Ascending aorta (tissue), 2 donors: ENCODE results near the gene TRIM37. TPM values are rescaled to one million over a fixed set of nuclear protein-coding genes. Genes with fewer than 3 reads are reported as not detected.
"Not testable (repeated sequence)": the region's sequence is repeated elsewhere in the genome, so short reads cannot be mapped to it uniquely, and the experiment has no call there.

Experiments
- DNase-seq, 2 donors: peaks; one replicate each; pipeline ENCODE4 v3.0.0-alpha.2; 2019; ENCODE audit warnings: low spot score in 2 of 2
- H3K27ac ChIP-seq, 2 donors: fragments of 200-600 bp; sonication (generic); one replicate each; pipeline ENCODE4 v1.5.1; 2016 to 2017; ENCODE audit warnings: mild to moderate bottlenecking in 1 of 2
- H3K27me3 ChIP-seq: fragments of 200-600 bp; sonication (generic); one replicate; pipeline ENCODE4 v1.5.1; 2017
- H3K36me3 ChIP-seq, 2 donors: fragments of 200-600 bp; sonication (generic); one replicate each; pipeline ENCODE4 v1.5.1; 2016
- H3K4me1 ChIP-seq, 2 donors: fragments of 200-600 bp; sonication (generic); one replicate each; pipeline ENCODE4 v1.5.1; 2016 to 2017; ENCODE audit warnings: mild to moderate bottlenecking in 1 of 2
- H3K4me3 ChIP-seq, 2 donors: fragments of 200-600 bp; sonication (generic); one replicate each; pipeline ENCODE4 v1.5.1; 2016 to 2017; ENCODE audit warnings: mild to moderate bottlenecking in 1 of 2
- H3K9me3 ChIP-seq, 2 donors: fragments of 200-600 bp; sonication (generic); one replicate each; pipeline ENCODE4 v1.5.1; 2016
- intact Hi-C: fragments of 100-400 bp; cut with DNase I; formaldehyde crosslinking; loops from one replicate; pipeline ENCODE4 v1.15.1; 2023
- total RNA-seq: library from RNA; depleted of rRNA; stranded (reverse); fragments of >200 nt; gene quantifications from one replicate; pipeline ENCODE4 v1.1.0, GENCODE V29; 2016
- TF ChIP-seq, protein P1 (sequence below), 3 experiments: fragments of 200-600 bp in 2 of 3; fragments of 450-650 bp in 1 of 3; sonication (generic) in 2 of 3; IDR thresholded peaks; one replicate each; pipeline ENCODE4 v1.5.1; 2016 to 2019; ENCODE audit warnings: antibody characterized with exemption in 3 of 3, mild to moderate bottlenecking in 1 of 3, moderate library complexity in 1 of 3

TRIM37 gene
- total RNA-seq, 1 donor from 2014 or later: 15.0 TPM

- Histone ChIP-seq H3K4me1 (peaks cover 0 to 14% of the 10 kb centered on the region in 2 donors), H3K27ac (no peak overlapping the region), H3K4me3 (no peak overlapping the region), H3K27me3 (no peaks in the 10 kb centered on the region), H3K9me3 (no peaks in the 10 kb centered on the region), H3K36me3 (peaks cover 0 to 3% of the 10 kb centered on the region in 2 donors)
- intact Hi-C loops: no loop called here
- TF ChIP-seq, protein P1, sequence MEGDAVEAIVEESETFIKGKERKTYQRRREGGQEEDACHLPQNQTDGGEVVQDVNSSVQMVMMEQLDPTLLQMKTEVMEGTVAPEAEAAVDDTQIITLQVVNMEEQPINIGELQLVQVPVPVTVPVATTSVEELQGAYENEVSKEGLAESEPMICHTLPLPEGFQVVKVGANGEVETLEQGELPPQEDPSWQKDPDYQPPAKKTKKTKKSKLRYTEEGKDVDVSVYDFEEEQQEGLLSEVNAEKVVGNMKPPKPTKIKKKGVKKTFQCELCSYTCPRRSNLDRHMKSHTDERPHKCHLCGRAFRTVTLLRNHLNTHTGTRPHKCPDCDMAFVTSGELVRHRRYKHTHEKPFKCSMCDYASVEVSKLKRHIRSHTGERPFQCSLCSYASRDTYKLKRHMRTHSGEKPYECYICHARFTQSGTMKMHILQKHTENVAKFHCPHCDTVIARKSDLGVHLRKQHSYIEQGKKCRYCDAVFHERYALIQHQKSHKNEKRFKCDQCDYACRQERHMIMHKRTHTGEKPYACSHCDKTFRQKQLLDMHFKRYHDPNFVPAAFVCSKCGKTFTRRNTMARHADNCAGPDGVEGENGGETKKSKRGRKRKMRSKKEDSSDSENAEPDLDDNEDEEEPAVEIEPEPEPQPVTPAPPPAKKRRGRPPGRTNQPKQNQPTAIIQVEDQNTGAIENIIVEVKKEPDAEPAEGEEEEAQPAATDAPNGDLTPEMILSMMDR (IDR thresholded peaks at IDR 0.05): no peak
- DNase-seq: no peak
Observed at GRCh38 chr17:59094861-59095530, 11.7 kb downstream of the TRIM37 start.

DNA sequence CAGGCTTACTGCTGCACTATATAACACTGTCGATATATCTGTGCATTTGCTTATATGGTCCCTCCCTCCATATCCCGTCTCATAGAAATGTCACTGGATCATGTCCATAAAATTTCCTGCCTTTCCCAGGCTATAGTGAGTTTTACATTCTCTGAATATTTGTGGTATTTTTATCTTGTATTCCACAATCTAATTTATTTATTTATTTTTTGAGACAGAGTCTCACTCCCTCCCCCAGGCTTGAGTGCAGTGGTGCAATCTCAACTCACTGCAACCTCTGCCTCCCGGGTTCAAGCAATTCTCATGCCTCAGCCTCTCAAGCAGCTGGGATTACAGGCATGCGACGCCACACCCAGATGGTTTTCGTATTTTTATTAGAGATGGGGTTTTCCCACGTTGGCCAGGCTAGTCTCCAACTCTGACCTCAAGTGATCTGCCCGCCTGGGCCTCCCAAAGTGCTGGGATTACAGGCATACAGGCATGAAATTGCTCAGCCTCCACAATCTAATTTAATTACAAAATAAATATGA lies 12.9 kb downstream of the TRIM37 start:
- DNase-seq: peak in 1 of 2 donors; percentile 67
- Histone ChIP-seq H3K4me3 (peak overlapping the region; percentile 15 to 39), H3K36me3 (peaks cover 11% of the 10 kb centered on the region in 2 donors), H3K27ac (peak overlapping the region; percentile 56 to 57), H3K27me3 (no peaks in the 10 kb centered on the region), H3K9me3 (no peaks in the 10 kb centered on the region), H3K4me1 (peaks cover 0 to 14% of the 10 kb centered on the region in 2 donors)
- TF ChIP-seq, protein P1 (IDR thresholded peaks at IDR 0.05): no peak
- intact Hi-C loops: no loop called here

GRCh38 chr17:59093145-59093701 lies 13.5 kb downstream of the TRIM37 start:
- Histone ChIP-seq H3K36me3 (peaks cover 15 to 16% of the 10 kb centered on the region in 2 donors), H3K9me3 (no peaks in the 10 kb centered on the region), H3K27me3 (no peaks in the 10 kb centered on the region), H3K4me1 (peaks cover 0 to 14% of the 10 kb centered on the region in 2 donors), H3K4me3 (peak overlapping the region; percentile 15 to 39), H3K27ac (peak overlapping the region; percentile 56 to 57)
- no peak for DNase-seq
- TF ChIP-seq, protein P1 (IDR thresholded peaks at IDR 0.05): no peak
- intact Hi-C loops: no loop called here

DNA sequence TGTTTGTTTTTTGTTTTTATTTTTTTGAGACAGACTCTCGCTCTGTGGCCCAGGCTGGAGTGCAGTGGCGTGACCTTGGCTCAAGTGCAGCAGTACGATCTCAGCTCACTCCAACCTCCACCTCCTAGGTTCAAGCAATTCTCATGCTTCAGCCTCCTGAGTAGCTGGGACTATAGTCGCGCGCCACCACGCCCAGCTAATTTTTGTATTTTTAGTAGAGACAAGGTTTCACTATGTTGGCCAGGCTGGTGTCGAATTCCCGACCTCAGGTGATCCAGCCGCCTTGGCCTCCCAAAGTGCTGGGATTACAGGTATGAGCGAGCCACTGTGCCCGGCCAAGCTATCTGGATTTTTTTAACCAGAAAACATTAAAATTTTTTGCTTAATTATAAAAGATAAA lies 16.1 kb downstream of the TRIM37 start:
- H3K9me3 ChIP-seq, intact Hi-C loops, H3K27me3 ChIP-seq, DNase-seq, H3K27ac ChIP-seq, H3K4me3 ChIP-seq: not testable (repeated sequence)
- H3K4me1 ChIP-seq: peaks cover 0 to 14% of the 10 kb centered on the region in 2 donors
- H3K36me3 ChIP-seq: peaks cover 15 to 22% of the 10 kb centered on the region in 2 donors

DNA sequence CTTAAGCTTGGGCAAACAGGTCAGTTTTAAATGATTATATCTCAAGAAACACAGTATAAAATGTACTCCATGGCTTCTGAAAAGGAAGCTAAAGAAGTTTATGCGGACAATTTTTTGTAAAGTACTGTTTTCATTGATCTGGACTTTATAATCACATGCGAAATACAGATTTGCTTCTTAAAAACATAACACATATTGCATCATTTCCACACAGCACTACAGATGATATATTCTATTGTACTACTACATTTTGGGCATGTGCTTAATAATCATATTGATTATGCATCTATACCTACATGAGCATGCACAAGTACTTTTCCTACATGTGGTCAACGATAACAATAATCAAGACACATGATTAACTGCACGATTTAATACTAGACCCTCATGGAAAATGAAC lies 22.5 kb downstream of the TRIM37 start:
- intact Hi-C loops: no loop called here
- H3K36me3 ChIP-seq: peaks cover 13 to 32% of the 10 kb centered on the region in 2 donors
- no peaks in the 10 kb centered on the region for H3K9me3 ChIP-seq
- H3K4me1 ChIP-seq: no peaks in the 10 kb centered on the region
- H3K4me3 ChIP-seq: no peak overlapping the region
- TF ChIP-seq, protein P1 (IDR thresholded peaks at IDR 0.05): no peak
- no peaks in the 10 kb centered on the region for H3K27me3 ChIP-seq
- H3K27ac ChIP-seq: no peak overlapping the region
- no peak for DNase-seq

DNA sequence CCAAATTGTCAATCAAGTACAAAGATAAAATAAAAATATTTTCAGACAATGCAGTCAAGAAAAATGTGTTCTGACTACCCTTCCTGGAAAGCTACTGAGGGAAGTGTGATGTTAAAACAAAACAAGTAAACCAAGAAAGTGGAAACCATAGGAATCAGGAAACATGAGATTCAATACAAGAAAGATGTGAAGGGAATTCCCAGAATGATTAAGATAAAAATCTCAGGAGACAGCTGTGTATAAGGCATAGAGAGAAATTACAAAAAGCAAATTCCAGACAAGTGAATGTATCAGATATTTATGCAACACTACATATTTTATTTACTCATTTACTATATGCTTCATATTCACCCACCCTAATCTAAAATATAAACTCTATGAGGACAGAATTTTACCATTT lies 32.2 kb downstream of the TRIM37 start:
- Histone ChIP-seq H3K27me3 (no peaks in the 10 kb centered on the region), H3K4me1 (no peaks in the 10 kb centered on the region), H3K27ac (no peak overlapping the region), H3K9me3 (no peaks in the 10 kb centered on the region), H3K4me3 (no peak overlapping the region), H3K36me3 (peaks cover 32 to 56% of the 10 kb centered on the region in 2 donors)
- no peak for DNase-seq
- TF ChIP-seq, protein P1 (IDR thresholded peaks at IDR 0.05): no peak
- intact Hi-C loops: no loop called here
